Neutrophil (primary cell): Measurements from ENCODE around the gene MICU2.

Experiments used
- H3K27ac ChIP-seq: fragments of 200-600 bp; sonication (generic); 2 replicates; pipeline ENCODE4 v1.5.1; 2016; ENCODE audit warnings: mild to moderate bottlenecking, moderate library complexity
- H3K27me3 ChIP-seq: fragments of 200-600 bp; sonication (generic); 2 replicates; pipeline ENCODE4 v1.6.0; 2016; ENCODE audit warnings: mild to moderate bottlenecking
- H3K36me3 ChIP-seq: fragments of 200-600 bp; sonication (generic); 2 replicates; pipeline ENCODE4 v1.5.1; 2017
- H3K4me1 ChIP-seq, 2 experiments: fragments of 200-600 bp in 1 of 2; sonication (generic) in 1 of 2; 1 replicate in 1 of 2; 2 replicates in 1 of 2; pipeline versions ENCODE4 v1.5.1 to v1.6.1; 2013 to 2016; ENCODE audit warnings: low read depth in 1 of 2, low read length in 1 of 2, mild to moderate bottlenecking in 1 of 2, moderate library complexity in 1 of 2; ENCODE audit not compliant: control insufficient read depth in 1 of 2, insufficient read depth in 1 of 2
- H3K4me3 ChIP-seq, 2 experiments: fragments of 200-600 bp in 1 of 2; sonication (generic) in 1 of 2; 1 replicate in 1 of 2; 2 replicates in 1 of 2; pipeline ENCODE4 v1.5.1; 2013 to 2016; ENCODE audit warnings: low read depth in 1 of 2, low read length in 1 of 2, mild to moderate bottlenecking in 1 of 2, moderate library complexity in 1 of 2
- H3K9me3 ChIP-seq: fragments of 200-600 bp; sonication (generic); 2 replicates; pipeline ENCODE4 v1.5.1; 2016
- CTCF ChIP-seq: fragments of 200-600 bp; sonication (generic); IDR thresholded peaks from 2 replicates; pipeline ENCODE4 v1.5.1; 2016; ENCODE audit warnings: antibody characterized with exemption

MICU2 gene

GRCh38 chr13:21573920-21574712, 29.9 kb downstream of the MICU2 start:
- Histone ChIP-seq H3K4me3 (no peak overlapping the region), H3K36me3 (no peaks in the 10 kb centered on the region), H3K27me3 (no peaks in the 10 kb centered on the region), H3K4me1 (peaks cover 0 to 2% of the 10 kb centered on the region in 2 experiments), H3K9me3 (no peaks in the 10 kb centered on the region), H3K27ac (no peak overlapping the region)
- no peak for TF ChIP-seq CTCF

GRCh38 chr13:21569686-21570085, 34.3 kb downstream of the MICU2 start:
- no peak for TF ChIP-seq CTCF
- Histone ChIP-seq H3K9me3 (no peaks in the 10 kb centered on the region), H3K27ac (no peak overlapping the region), H3K4me3 (no peak overlapping the region), H3K36me3 (peaks cover 15% of the 10 kb centered on the region), H3K4me1 (peaks cover 0 to 2% of the 10 kb centered on the region in 2 experiments), H3K27me3 (no peaks in the 10 kb centered on the region)

GRCh38 chr13:21568854-21569253, 35.1 kb downstream of the MICU2 start:
- Histone ChIP-seq H3K36me3 (peaks cover 20% of the 10 kb centered on the region), H3K27ac (no peak overlapping the region), H3K27me3 (no peaks in the 10 kb centered on the region), H3K4me3 (no peak overlapping the region), H3K9me3 (no peaks in the 10 kb centered on the region), H3K4me1 (peaks cover 0 to 2% of the 10 kb centered on the region in 2 experiments)
- no peak for TF ChIP-seq CTCF

GRCh38 chr13:21567714-21568113, 36.3 kb downstream of the MICU2 start:
- Histone ChIP-seq H3K27me3 (no peaks in the 10 kb centered on the region), H3K4me1 (peaks cover 0 to 2% of the 10 kb centered on the region in 2 experiments), H3K36me3 (peaks cover 23% of the 10 kb centered on the region), H3K9me3 (no peaks in the 10 kb centered on the region), H3K27ac (no peak overlapping the region), H3K4me3 (no peak overlapping the region)
- TF ChIP-seq CTCF: no peak

GRCh38 chr13:21557995-21558394, 46.0 kb downstream of the MICU2 start:
- TF ChIP-seq CTCF: no peak
- no peak overlapping the region for H3K4me3 ChIP-seq

More at GRCh38 chr13:21557995-21558394, 46.0 kb downstream of the MICU2 start:
- Histone ChIP-seq H3K4me1 (peaks cover 7 to 9% of the 10 kb centered on the region in 2 experiments), H3K9me3 (no peaks in the 10 kb centered on the region), H3K27me3 (no peaks in the 10 kb centered on the region), H3K36me3 (peaks cover 9% of the 10 kb centered on the region), H3K27ac (no peak overlapping the region)
